SK-N-SH treated with all-trans-retinoic acid at 6 μM for 48 hours (cell line): Measurements from ENCODE around the gene TICRR.

Experiments
- CSDC2 ChIP-seq: fragments of 250-450 bp; sonication (Bioruptor Pico); IDR thresholded peaks from 2 replicates; pipeline ENCODE4 v1.5.0; 2020; ENCODE audit warnings: mild to moderate bottlenecking, moderate library complexity
- ZFP3 ChIP-seq: fragments of 250-450 bp; sonication (Bioruptor Pico); IDR thresholded peaks from 2 replicates; pipeline ENCODE4 v1.5.0; 2020; ENCODE audit warnings: mild to moderate bottlenecking, moderate library complexity
- ZNF565 ChIP-seq: fragments of 450-650 bp; formaldehyde crosslinking; conservative IDR thresholded peaks from 2 replicates; pipeline ENCODE4 v1.5.0; 2020; ENCODE audit warnings: low read depth, mild to moderate bottlenecking, moderate library complexity
- TF ChIP-seq, protein P1 (sequence below): fragments of 250-450 bp; sonication (Bioruptor Pico); IDR thresholded peaks from 2 replicates; pipeline ENCODE4 v1.5.1; 2021; ENCODE audit warnings: mild to moderate bottlenecking, moderate library complexity
- TF ChIP-seq, protein P2 (sequence below): fragments of 250-450 bp; sonication (Bioruptor Pico); IDR thresholded peaks from 2 replicates; pipeline ENCODE4 v1.5.1; 2020; ENCODE audit warnings: low read depth, mild to moderate bottlenecking, moderate library complexity

GRCh38 chr15:89631902-89632264, 56.6 kb downstream of the TICRR start:
- no peak for TF ChIP-seq ZFP3 (CRISPR knock-in tag)
- TF ChIP-seq, protein P1, sequence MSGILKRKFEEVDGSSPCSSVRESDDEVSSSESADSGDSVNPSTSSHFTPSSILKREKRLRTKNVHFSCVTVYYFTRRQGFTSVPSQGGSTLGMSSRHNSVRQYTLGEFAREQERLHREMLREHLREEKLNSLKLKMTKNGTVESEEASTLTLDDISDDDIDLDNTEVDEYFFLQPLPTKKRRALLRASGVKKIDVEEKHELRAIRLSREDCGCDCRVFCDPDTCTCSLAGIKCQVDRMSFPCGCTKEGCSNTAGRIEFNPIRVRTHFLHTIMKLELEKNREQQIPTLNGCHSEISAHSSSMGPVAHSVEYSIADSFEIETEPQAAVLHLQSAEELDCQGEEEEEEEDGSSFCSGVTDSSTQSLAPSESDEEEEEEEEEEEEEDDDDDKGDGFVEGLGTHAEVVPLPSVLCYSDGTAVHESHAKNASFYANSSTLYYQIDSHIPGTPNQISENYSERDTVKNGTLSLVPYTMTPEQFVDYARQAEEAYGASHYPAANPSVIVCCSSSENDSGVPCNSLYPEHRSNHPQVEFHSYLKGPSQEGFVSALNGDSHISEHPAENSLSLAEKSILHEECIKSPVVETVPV = no peak
- TF ChIP-seq CSDC2 (CRISPR knock-in tag) = no peak
- TF ChIP-seq, protein P2, sequence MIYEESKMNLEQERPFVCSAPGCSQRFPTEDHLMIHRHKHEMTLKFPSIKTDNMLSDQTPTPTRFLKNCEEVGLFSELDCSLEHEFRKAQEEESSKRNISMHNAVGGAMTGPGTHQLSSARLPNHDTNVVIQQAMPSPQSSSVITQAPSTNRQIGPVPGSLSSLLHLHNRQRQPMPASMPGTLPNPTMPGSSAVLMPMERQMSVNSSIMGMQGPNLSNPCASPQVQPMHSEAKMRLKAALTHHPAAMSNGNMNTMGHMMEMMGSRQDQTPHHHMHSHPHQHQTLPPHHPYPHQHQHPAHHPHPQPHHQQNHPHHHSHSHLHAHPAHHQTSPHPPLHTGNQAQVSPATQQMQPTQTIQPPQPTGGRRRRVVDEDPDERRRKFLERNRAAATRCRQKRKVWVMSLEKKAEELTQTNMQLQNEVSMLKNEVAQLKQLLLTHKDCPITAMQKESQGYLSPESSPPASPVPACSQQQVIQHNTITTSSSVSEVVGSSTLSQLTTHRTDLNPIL (CRISPR knock-in tag) = no peak
- no peak for TF ChIP-seq ZNF565 (CRISPR knock-in tag)
